Glutamatergic neuron (in vitro differentiated cells): ENCODE measurements around the gene CCR5. TPM values are rescaled to one million over a fixed set of nuclear protein-coding genes. Genes with fewer than 3 reads are reported as not detected.

ENCODE experiments used
- DNase-seq: peaks from one replicate; pipeline ENCODE4 v3.0.0; 2022
- H3K27ac Mint-ChIP-seq: one replicate; pipeline ENCODE4 v1.8.0; 2020; ENCODE audit warnings: mild to moderate bottlenecking, mixed read lengths, inconsistent platforms; ENCODE audit not compliant: unreplicated experiment
- H3K27me3 Mint-ChIP-seq: one replicate; pipeline ENCODE4 v1.8.0; 2020; ENCODE audit warnings: mild to moderate bottlenecking, moderate library complexity, mixed read lengths, inconsistent platforms; ENCODE audit not compliant: unreplicated experiment
- H3K36me3 Mint-ChIP-seq: one replicate; pipeline ENCODE4 v1.8.0; 2020; ENCODE audit warnings: mild to moderate bottlenecking, mixed read lengths, inconsistent platforms; ENCODE audit not compliant: unreplicated experiment
- H3K4me1 Mint-ChIP-seq: one replicate; pipeline ENCODE4 v1.8.0; 2020; ENCODE audit warnings: mild to moderate bottlenecking, low read depth, mixed read lengths, inconsistent platforms; ENCODE audit not compliant: unreplicated experiment
- H3K4me3 Mint-ChIP-seq: one replicate; pipeline ENCODE4 v1.8.0; 2020; ENCODE audit warnings: mild to moderate bottlenecking, mixed read lengths, inconsistent platforms; ENCODE audit not compliant: unreplicated experiment
- H3K9me3 Mint-ChIP-seq: one replicate; pipeline ENCODE4 v1.8.0; 2020; ENCODE audit warnings: mild to moderate bottlenecking, moderate library complexity, mixed read lengths, inconsistent platforms; ENCODE audit not compliant: unreplicated experiment
- total RNA-seq: library from RNA; stranded (reverse); fragmentation: NEBNext Ultra II Directional; extraction: Animal tissue kit (Norgen Biotek cat#: 25700); gene quantifications from one replicate; pipeline ENCODE4 v1.2.1, GENCODE V29; 2021; ENCODE audit not compliant: unreplicated experiment
- TF ChIP-seq, protein P1 (sequence below): fragments of 200-600 bp; sonication (generic); IDR thresholded peaks from one replicate; pipeline ENCODE4 v1.5.0; 2021; ENCODE audit not compliant: partially characterized antibody, unreplicated experiment

Gene CCR5
- total RNA-seq, 1 donor from 2014 or later, result not detected

DNA sequence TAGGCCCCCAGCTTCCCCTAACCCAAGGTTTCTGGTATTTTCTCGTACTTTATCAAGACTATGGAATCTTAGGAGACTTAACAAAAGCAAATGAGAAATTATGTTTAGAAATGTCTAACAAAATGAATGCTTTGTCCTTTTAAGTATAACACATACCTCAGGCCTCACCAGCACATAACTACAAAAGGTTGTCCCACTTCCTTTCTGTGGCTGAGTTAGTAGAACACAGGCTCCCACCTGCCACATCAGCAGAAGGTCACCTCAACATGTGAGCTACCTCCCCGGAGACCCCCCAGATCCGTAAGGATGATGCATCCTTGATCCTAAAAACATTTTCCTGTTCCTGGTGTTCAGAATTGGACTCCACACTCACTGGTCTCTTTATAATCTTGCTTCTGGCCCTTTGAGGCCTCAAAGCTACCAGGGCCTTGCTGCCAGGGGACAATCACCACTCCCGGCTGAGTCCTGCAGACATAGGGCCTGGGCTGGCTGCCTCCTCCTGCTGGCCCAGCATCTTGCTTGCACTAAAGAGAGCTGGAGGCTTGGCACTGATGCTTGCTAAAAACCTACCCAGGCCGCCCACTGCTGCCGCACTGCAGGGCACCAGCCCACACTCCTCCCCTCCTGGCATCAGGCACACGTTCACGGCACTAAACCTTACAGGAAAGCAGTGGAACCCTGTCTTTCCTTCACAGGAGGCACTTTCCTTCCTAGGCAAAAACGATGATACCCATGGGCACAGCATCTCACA lies 39.2 kb downstream of the CCR5 start:
- no peak for DNase-seq
- Mint-ChIP-seq H3K27ac (no peak overlapping the region), H3K36me3 (no peaks in the 10 kb centered on the region), H3K27me3 (no peaks in the 10 kb centered on the region), H3K4me1 (peaks cover 3% of the 10 kb centered on the region), H3K4me3 (no peak overlapping the region), H3K9me3 (no peaks in the 10 kb centered on the region)
- TF ChIP-seq, protein P1, sequence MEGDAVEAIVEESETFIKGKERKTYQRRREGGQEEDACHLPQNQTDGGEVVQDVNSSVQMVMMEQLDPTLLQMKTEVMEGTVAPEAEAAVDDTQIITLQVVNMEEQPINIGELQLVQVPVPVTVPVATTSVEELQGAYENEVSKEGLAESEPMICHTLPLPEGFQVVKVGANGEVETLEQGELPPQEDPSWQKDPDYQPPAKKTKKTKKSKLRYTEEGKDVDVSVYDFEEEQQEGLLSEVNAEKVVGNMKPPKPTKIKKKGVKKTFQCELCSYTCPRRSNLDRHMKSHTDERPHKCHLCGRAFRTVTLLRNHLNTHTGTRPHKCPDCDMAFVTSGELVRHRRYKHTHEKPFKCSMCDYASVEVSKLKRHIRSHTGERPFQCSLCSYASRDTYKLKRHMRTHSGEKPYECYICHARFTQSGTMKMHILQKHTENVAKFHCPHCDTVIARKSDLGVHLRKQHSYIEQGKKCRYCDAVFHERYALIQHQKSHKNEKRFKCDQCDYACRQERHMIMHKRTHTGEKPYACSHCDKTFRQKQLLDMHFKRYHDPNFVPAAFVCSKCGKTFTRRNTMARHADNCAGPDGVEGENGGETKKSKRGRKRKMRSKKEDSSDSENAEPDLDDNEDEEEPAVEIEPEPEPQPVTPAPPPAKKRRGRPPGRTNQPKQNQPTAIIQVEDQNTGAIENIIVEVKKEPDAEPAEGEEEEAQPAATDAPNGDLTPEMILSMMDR, result no peak

DNA sequence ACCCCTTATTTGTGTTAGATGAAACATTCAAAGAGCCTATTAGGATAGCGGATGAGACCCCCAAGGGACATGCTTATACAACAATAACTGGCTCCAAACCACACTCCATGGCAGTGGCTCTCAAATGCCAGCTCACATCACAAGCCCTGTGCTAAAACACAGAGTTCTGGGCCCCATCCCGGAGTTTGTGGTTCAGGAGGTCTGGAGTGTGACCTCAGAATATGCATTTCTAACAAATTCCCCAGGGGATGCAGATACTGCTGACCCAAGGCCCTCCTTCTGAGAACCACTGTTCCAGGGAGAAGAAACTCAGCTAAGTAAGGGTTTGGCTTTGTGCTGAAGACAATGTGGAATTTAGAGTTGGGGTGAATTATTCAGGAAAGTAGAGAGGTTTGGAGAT lies 39.9 kb downstream of the CCR5 start:
- H3K9me3 Mint-ChIP-seq, result no peaks in the 10 kb centered on the region
- TF ChIP-seq, protein P1, result no peak
- no peaks in the 10 kb centered on the region for H3K27me3 Mint-ChIP-seq
- H3K27ac Mint-ChIP-seq, result no peak overlapping the region
- H3K4me3 Mint-ChIP-seq, result no peak overlapping the region
- H3K36me3 Mint-ChIP-seq, result no peaks in the 10 kb centered on the region
- H3K4me1 Mint-ChIP-seq, result peaks cover 3% of the 10 kb centered on the region
- DNase-seq, result no peak

DNA sequence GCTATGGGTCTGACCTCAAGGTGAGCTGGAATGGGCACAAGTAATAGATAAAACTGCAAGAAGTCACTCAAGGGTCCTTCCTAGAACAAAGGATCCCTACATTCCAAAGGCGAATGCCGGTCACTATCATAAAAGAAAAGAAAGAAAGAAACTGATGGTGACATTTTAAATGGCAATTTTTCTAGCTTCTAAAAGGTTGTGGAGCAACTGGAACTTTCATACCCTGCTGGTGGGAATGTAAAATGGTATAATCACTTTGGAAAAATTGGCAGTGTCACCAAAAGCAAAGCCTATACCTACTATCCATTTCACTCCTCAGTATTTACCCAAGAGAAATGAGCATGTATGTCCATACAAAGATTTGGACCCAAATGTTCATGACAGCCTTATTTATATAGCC lies 40.5 kb downstream of the CCR5 start:
- no peak for DNase-seq
- no peak overlapping the region for H3K4me3 Mint-ChIP-seq
- H3K36me3 Mint-ChIP-seq, result no peaks in the 10 kb centered on the region
- peaks cover 3% of the 10 kb centered on the region for H3K4me1 Mint-ChIP-seq
- no peak overlapping the region for H3K27ac Mint-ChIP-seq
- H3K9me3 Mint-ChIP-seq, result no peaks in the 10 kb centered on the region
- TF ChIP-seq, protein P1, result no peak
- H3K27me3 Mint-ChIP-seq, result no peaks in the 10 kb centered on the region

DNA sequence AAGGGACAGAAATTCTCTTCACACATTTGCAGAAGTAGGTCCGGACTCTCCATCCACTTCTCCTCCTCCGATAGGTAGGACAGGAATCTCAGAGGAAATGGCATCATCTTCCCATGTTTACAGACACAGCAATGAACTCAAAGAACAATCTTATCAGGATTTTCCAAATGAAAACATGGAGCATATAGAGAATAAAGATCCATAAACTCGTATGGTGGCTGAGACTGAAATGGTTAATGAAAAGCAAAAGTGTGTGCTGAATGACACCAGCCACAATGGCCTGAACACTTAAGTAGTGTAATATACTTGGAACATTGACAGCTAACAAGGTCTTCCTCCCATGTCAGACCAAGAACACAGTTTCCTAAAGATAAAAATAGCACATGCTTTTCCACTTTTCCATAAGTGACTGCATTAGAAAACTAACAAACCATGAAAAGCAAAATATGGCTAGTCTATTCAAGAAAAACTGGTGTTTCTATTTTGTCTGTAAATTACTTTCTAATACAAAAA lies 42.1 kb downstream of the CCR5 start:
- TF ChIP-seq, protein P1, result no peak
- Mint-ChIP-seq H3K27me3 (no peaks in the 10 kb centered on the region), H3K4me1 (peaks cover 3% of the 10 kb centered on the region), H3K36me3 (no peaks in the 10 kb centered on the region), H3K9me3 (peaks cover 2% of the 10 kb centered on the region), H3K4me3 (no peak overlapping the region), H3K27ac (no peak overlapping the region)
- DNase-seq, result no peak

DNA sequence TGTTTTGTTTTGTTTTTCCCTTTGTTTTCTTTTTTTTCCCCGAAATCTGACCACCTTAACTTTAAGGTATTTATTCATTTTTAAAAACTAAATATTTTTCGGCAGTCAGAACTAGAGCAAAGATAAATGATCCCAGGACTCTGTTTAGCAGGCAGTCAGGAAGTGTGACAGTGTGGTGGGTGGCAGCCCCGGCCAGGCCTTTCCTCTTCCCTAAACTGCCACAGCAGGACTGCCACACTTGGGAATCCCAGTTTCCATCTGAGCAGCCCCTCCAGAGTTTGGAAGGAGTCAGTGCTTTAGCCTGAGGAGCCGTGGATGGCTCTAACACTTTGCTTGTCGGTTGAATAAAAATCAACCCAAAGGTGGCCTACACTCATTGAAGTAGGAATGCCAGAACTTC lies 43.2 kb downstream of the CCR5 start:
- H3K4me3 Mint-ChIP-seq, result no peak overlapping the region
- no peaks in the 10 kb centered on the region for H3K27me3 Mint-ChIP-seq

More for the DNA sequence above, 43.2 kb downstream of the CCR5 start:
- H3K36me3 Mint-ChIP-seq, result no peaks in the 10 kb centered on the region
- peaks cover 3% of the 10 kb centered on the region for H3K4me1 Mint-ChIP-seq
- H3K9me3 Mint-ChIP-seq, result peaks cover 2% of the 10 kb centered on the region
- TF ChIP-seq, protein P1, result no peak
- DNase-seq, result no peak
- H3K27ac Mint-ChIP-seq, result no peak overlapping the region
